ENCODE measurements around the gene LFNG. TPM values are rescaled to one million over a fixed set of nuclear protein-coding genes. Genes with fewer than 3 reads are reported as not detected.
"Not testable (repeated sequence)": the region's sequence is repeated elsewhere in the genome, so short reads cannot be mapped to it uniquely, and the experiment has no call there.

Gene LFNG
- total RNA-seq, 1 donor from 2014 or later = 41.0 TPM

DNA sequence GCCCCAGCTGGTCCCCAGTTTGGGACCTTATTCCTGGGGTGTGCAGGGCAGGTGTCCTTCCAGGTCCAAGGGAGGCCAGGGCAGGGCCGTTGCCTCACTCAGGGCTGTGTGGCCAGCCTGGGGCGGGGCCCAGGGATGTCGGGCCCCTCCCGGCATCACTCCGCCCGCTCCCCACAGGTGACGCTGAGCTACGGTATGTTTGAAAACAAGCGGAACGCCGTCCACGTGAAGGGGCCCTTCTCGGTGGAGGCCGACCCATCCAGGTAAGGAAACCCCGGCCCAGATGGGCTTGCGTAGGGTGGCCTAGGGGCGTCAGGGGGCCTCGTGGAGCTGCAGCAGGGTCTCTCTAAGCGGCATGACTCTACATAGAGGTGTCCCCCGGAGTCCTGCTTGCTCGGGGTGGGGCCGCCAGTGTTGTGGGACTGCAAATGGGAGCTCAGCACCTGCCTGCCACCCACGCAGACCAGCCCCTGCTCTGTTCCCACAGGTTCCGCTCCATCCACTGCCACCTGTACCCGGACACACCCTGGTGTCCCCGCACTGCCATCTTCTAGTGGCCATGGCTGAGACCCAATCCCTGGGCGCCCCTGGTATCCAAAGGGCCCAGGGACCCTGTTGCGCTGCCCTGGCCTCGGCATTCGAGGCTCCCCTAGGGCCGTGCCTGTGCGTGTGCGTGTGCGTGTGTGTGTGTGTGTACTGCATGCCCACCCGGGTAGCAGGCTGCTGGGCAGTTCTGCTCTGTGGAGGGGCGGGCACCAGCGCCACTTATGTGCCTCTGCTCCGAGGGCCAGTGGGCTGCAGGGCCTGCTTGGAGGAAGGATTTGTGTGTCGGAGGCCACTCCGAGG is 7.3 kb downstream of the LFNG start:
- no peak for DNase-seq (ENCODE audit: low spot score)
- Mint-ChIP-seq H3K4me3 (ENCODE audit: low read depth) (no peak overlapping the region), H3K27me3 (ENCODE audit: low read depth) (no peaks in the 10 kb centered on the region), H3K4me1 (ENCODE audit: low read depth) (peaks cover 46% of the 10 kb centered on the region), H3K36me3 (ENCODE audit: low read depth) (peaks cover 31% of the 10 kb centered on the region), H3K27ac (peak overlapping the region; percentile 43), H3K9me3 (no peaks in the 10 kb centered on the region)
- intact Hi-C loops (cut with micrococcal nuclease) = no loop called here

DNA sequence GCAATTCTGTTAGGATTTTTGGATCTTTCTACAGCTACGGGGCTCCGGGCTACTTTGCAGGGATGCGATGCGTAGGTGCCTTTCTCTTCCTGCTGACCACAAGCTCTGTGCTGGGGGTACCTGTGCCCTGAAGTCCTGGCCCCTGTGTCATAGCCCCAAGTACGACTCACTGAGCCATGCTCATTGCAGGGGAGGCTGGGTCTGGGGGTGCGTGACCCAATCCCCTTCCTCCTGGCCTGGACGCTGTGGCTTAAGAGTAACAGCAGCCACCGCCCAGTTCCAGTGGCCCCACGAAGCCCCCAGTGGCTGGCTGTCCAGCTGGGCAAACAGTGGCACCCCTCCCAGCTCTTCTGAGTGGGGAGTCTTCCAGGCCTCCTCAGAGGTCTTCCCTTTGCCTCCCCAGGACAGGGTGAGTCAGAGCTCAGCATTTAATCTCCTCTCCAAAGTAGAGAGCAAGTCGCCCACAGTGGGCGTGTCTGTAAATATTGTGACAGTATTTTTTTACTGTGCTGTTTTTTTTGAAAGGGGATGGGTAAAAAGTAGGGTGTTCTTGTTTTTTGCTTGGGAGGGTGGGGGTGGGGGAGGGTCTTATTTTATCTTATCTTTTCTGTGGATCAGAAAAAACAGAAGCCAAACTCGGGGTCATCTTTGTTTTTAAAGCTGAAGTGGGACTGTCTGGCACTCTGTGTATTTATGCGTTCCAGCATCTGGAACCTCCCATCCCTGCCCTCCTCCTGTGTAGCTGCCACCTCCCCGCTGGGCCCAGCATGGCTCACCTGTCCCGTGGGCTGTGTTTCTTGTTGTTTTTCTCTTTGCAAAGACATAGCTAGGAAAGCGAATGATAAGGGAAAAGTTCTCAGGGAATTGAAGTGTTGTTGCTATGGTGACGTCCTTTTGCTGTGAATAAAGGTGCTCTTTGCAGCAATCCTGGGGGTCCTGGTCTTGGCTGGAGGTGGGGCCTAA is 8.2 kb downstream of the LFNG start:
- peaks cover 38% of the 10 kb centered on the region for H3K4me1 Mint-ChIP-seq (ENCODE audit: low read depth)
- peaks cover 33% of the 10 kb centered on the region for H3K36me3 Mint-ChIP-seq (ENCODE audit: low read depth)
- peak overlapping the region; percentile 75 for H3K27ac Mint-ChIP-seq
- H3K9me3 Mint-ChIP-seq = no peaks in the 10 kb centered on the region
- no peak for DNase-seq (ENCODE audit: low spot score)
- no peaks in the 10 kb centered on the region for H3K27me3 Mint-ChIP-seq (ENCODE audit: low read depth)
- intact Hi-C loops (cut with micrococcal nuclease) = no loop called here
- peak overlapping the region; percentile 35 for H3K4me3 Mint-ChIP-seq (ENCODE audit: low read depth)

DNA sequence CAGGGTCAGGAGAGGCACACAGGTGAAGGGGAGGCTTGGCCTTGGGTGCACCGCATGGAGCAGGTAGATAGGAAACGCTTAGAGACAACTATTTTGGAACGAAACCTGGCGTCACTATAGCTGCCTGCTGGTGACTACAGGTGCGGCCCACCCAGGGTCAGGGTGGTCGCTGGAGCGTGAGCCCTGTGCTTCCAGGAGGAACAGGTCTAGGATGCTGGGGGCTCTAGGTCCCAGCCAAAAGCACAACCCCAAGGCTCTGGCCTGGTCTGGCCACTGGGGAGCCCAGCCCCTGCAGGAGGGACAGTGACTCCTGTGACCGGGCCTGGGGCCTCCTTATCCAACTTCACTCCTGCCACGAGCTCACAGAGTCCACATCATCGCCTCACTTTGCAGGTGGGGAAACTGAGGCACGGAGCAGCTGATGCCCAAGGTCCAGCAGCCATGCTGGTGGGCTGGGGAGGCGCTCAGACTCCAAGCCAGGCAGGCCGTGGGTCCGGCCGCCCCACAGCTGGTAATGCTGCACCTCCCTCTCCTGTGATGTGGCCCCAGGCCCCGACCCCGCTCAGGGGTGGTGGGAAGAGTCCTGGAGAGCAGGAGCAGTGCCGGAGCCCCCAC is 9.0 kb downstream of the LFNG start:
- peak overlapping the region; percentile 35 for H3K4me3 Mint-ChIP-seq (ENCODE audit: low read depth)
- no peaks in the 10 kb centered on the region for H3K27me3 Mint-ChIP-seq (ENCODE audit: low read depth)
- H3K27ac Mint-ChIP-seq = peak overlapping the region; percentile 97
- intact Hi-C loops (cut with micrococcal nuclease) = no loop called here
- no peaks in the 10 kb centered on the region for H3K9me3 Mint-ChIP-seq
- peaks cover 34% of the 10 kb centered on the region for H3K4me1 Mint-ChIP-seq (ENCODE audit: low read depth)
- DNase-seq (ENCODE audit: low spot score) = no peak
- H3K36me3 Mint-ChIP-seq (ENCODE audit: low read depth) = peaks cover 33% of the 10 kb centered on the region

DNA sequence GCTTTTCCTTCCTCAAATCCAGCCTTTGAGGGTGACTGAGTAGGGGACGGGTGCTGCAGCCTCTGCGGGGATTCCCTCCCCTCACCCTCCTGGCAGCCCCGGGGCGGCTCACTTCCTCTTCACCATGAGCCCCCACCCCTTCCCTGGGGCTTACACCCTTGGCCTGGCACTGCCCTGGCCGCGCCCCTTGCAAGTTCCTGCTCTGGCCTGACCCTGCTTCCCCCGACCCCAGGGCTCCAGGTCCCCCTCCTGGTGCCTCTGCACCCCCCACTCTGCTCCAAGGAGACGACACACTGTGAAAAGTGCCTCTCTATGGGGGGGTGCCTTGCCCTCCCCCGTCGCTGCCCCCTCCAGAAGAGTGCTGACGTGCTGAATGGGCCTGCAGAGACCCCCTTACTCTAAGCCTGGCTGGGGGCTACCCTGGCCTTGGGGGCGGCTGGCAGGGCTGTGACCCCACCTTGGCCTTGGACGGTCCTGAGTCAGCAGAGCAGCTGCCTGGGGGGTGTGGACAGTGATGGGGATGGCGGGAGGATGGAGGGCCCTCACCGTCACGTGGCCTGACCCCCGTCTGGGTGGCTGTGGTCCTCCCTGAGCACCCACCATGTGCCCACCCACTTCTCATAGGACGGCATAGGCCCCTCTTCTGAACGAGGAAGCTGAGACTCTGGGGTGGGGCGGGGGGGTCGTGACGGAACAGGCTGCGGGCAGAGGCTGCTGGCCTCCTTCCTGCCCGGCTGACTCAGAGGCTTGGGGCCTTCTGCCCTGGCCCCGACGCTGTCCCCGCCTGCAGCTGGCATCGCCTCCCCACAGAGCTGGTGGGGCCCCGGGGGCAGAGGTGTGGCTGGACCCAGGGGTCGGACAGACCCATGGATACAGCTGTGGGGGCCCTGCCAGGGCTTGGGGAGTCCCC is 9.8 kb downstream of the LFNG start:
- Mint-ChIP-seq H3K36me3 (ENCODE audit: low read depth) (peaks cover 33% of the 10 kb centered on the region), H3K27me3 (ENCODE audit: low read depth) (no peaks in the 10 kb centered on the region), H3K9me3 (no peaks in the 10 kb centered on the region), H3K4me3 (ENCODE audit: low read depth) (peak overlapping the region; percentile 72), H3K4me1 (ENCODE audit: low read depth) (peaks cover 34% of the 10 kb centered on the region), H3K27ac (peak overlapping the region; percentile 97)
- intact Hi-C loops (cut with micrococcal nuclease) = loop anchor here (1.0 to 2.0 kb wide), 4 partner anchors 7 to 101 kb away; partner anchors contain the start of genes BRAT1 and TTYH3
- DNase-seq (ENCODE audit: low spot score) = peak; percentile 38

DNA sequence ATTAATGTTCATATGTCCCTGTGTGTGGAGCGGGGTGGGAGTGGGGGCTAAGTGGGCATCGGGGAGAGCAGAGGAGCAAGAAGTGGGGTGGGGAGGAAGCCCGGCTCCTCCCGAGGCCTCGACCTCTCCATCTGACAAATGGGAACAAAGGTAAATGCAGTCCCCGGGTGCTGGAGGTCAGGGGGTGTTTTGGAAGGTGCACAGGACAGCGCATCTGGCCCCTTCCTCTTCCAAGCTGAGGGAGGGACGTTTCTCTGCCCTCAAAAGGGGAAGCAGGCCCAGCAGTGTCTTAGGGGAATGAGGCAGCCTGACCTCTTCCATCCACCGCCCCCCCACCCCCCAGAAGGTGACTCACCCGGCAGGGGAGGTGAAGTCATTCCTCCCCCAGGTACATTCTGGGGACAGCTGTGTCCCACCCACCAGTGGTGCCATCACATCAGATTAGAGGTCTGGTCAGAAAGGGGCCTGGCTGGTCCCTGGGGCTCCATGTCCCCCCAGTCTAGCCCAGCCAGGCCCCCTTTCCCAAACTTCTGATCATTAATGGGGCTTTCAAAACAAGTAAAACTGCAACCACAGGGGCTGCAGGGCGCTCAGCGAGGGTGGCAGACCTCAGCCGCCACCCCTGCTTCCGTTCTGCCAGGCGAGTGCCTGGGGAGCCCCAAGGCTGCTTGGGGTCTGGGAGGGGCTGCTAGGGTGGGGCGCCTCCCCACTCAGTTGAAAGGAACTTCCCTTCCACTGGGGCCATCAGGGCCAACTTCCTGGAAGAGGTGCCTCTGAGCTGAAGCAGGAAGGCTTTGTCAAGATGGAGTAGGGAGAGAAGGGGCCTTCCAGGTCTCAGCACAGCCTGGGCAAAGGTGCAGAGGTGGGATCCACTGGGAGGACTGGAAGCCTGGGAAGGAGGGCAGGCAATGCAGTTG is 10.8 kb downstream of the LFNG start:
- peaks cover 34% of the 10 kb centered on the region for H3K4me1 Mint-ChIP-seq (ENCODE audit: low read depth)
- peak; percentile 56 for DNase-seq (ENCODE audit: low spot score)

DNA sequence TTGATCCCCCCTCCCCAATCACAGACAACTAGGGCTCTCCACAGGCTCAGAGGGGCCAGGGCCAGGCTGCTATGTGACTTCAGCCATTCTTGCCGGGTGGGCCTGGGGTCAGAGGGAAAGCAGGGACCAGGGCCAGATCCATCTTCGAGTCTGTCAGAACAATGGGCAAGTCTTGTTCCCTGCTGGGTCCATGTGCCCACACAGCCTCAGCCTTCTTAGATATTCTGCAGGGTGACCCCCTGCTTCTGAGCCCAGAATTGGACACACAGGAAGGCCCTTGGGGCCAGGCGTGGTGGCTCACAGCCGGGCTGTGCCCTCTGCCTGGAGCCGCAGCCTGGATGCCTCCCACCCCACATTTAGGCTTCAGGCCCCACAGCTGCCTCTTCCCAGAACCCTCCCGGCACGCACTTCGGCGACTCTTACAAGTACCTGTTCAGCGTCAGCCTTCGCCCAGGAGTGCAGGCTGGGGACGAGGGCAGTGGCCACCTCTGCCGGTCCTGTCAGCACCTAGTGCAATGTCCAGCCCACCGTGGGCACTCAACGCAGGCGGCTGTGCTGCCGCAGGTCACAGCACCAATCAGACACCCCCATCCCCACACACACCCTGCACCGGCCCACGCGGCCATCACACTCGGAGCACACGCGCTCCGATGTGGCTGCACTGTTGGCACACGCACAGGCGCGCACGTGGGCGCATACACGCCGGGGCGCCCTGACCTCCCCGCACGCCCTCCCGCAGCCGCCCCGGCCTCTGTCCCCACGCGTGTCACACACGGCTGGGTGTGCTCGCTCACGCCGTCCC is 11.6 kb downstream of the LFNG start:
- intact Hi-C loops (cut with micrococcal nuclease) = loop anchor here (1.0 to 2.0 kb wide), 4 partner anchors 9 to 100 kb away; partner anchors contain the start of genes BRAT1 and TTYH3
- Mint-ChIP-seq H3K27ac (peak overlapping the region; percentile 97), H3K4me3 (ENCODE audit: low read depth) (peak overlapping the region; percentile 64), H3K4me1 (ENCODE audit: low read depth) (peaks cover 34% of the 10 kb centered on the region), H3K36me3 (ENCODE audit: low read depth) (peaks cover 29% of the 10 kb centered on the region)
- H3K27me3 Mint-ChIP-seq (ENCODE audit: low read depth); H3K9me3 Mint-ChIP-seq; DNase-seq (ENCODE audit: low spot score): not testable (repeated sequence)

More for the DNA sequence above, 10.8 kb downstream of the LFNG start:
- Mint-ChIP-seq H3K36me3 (ENCODE audit: low read depth) (peaks cover 33% of the 10 kb centered on the region), H3K4me3 (ENCODE audit: low read depth) (peak overlapping the region; percentile 72), H3K9me3 (no peaks in the 10 kb centered on the region), H3K27ac (peak overlapping the region; percentile 97), H3K27me3 (ENCODE audit: low read depth) (no peaks in the 10 kb centered on the region)
- intact Hi-C loops (cut with micrococcal nuclease) = loop anchor here (1.0 to 2.0 kb wide), 4 partner anchors 8 to 100 kb away; partner anchors contain the start of genes BRAT1 and TTYH3

DNA sequence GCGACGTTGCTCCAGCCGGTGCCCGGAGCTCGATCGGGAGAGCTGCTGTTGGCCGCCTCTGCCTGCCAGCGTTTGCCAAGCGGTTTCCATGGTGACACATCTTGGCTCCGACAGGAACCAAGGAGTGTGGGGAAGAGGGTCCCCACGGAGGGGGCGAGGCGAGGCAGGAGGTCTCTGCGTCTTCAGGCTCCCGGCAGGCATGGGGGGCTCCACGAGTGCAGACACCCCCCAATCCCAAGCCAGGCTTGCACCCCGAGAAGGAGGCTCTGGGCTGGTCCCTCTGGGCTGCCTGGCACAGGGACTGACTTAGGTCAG is 12.2 kb downstream of the LFNG start:
- not testable (repeated sequence) for H3K9me3 Mint-ChIP-seq; H3K4me3 Mint-ChIP-seq (ENCODE audit: low read depth); H3K27ac Mint-ChIP-seq; DNase-seq (ENCODE audit: low spot score); H3K27me3 Mint-ChIP-seq (ENCODE audit: low read depth)
- H3K36me3 Mint-ChIP-seq (ENCODE audit: low read depth) = peaks cover 23% of the 10 kb centered on the region
- intact Hi-C loops (cut with micrococcal nuclease) = loop anchor here (2.0 kb wide), 2 partner anchors 23 to 99 kb away; partner anchors contain the start of genes BRAT1 and TTYH3
- peaks cover 34% of the 10 kb centered on the region for H3K4me1 Mint-ChIP-seq (ENCODE audit: low read depth)

DNA sequence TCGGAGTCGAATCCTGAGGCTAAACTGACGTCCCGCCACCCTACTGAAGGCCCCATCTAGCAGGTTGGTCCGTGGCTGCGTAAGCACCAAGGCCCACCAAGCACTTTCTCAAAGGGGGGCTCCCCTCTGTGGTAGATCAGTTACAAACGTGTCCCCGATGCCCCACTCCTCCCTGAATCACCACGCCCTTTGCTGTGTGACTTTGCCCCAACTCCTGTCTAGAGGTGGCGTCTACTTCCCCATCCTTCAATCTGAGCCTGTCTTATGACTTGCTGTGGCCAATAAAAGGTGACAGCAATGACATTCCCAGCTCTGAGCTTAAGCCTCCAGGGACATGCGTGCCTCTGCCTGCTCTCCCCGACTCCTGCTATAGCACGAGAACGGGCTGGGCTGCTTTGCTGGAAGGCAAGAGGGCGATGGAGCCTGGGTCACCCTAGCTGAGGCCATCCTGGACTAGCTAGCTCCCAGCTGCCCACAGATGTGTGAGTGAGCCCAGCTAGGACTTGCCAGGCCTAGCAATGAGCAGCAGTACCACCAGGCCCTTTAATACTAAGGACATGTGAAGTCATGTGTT is 12.7 kb downstream of the LFNG start:
- DNase-seq (ENCODE audit: low spot score); H3K9me3 Mint-ChIP-seq; H3K4me3 Mint-ChIP-seq (ENCODE audit: low read depth); H3K27me3 Mint-ChIP-seq (ENCODE audit: low read depth); H3K27ac Mint-ChIP-seq; intact Hi-C loops (cut with micrococcal nuclease): not testable (repeated sequence)
- Mint-ChIP-seq H3K36me3 (ENCODE audit: low read depth) (peaks cover 18% of the 10 kb centered on the region), H3K4me1 (ENCODE audit: low read depth) (peaks cover 32% of the 10 kb centered on the region)

DNA sequence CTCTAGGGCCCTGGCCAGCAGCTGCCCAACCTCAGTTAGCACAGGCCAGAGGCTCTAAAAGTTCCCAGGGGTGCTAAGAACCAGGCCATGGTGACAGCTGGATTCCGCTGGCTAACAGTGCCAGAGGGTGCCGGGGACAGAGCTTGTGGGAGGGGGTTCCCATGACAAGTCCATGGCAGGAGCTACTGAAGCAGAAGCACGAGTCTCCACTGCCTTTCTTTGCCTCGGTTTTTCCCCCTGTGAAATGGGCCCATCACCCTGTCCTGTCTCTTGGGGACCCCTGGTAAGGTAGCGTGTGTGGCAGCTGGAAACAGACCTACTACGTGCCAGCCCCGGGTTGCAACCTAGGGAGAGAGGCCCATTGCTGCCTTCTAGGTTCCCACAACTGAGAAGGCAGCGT is 13.2 kb downstream of the LFNG start:
- Mint-ChIP-seq H3K4me1 (ENCODE audit: low read depth) (peaks cover 27% of the 10 kb centered on the region), H3K36me3 (ENCODE audit: low read depth) (peaks cover 15% of the 10 kb centered on the region)
- H3K4me3 Mint-ChIP-seq (ENCODE audit: low read depth); H3K9me3 Mint-ChIP-seq; H3K27me3 Mint-ChIP-seq (ENCODE audit: low read depth); DNase-seq (ENCODE audit: low spot score); intact Hi-C loops (cut with micrococcal nuclease); H3K27ac Mint-ChIP-seq: not testable (repeated sequence)

DNA sequence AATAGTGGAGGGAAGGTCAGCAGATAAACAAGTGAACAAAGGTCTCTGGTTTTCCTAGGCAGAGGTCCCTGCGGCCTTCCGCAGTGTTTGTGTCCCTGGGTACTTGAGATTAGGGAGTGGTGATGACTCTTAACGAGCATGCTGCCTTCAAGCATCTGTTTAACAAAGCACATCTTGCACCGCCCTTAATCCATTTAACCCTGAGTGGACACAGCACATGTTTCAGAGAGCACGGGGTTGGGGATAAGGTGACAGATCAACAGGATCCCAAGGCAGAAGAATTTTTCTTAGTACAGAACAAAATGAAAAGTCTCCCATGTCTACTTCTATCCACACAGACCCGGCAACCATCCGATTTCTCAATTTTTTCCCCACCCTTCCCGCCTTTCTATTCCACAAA is 14.0 kb downstream of the LFNG start:
- H3K27me3 Mint-ChIP-seq (ENCODE audit: low read depth); H3K27ac Mint-ChIP-seq; H3K36me3 Mint-ChIP-seq (ENCODE audit: low read depth); H3K4me3 Mint-ChIP-seq (ENCODE audit: low read depth); H3K9me3 Mint-ChIP-seq; DNase-seq (ENCODE audit: low spot score); intact Hi-C loops (cut with micrococcal nuclease): not testable (repeated sequence)
- H3K4me1 Mint-ChIP-seq (ENCODE audit: low read depth) = peaks cover 20% of the 10 kb centered on the region

All from activated T-helper 2 cell treated with anti-CD3 and anti-CD28 coated beads, Interferon-gamma antibody, Interleukin-2, Interleukin-4, amounts not matched to agents 10 μg/mL and 5 μg/mL and 100 μg/mL, durations not matched to agents 14 hours and 24 hours and 36 hours (primary cell).